IPS-NIHi7 (cell line): ENCODE measurements around the gene PABPC1L.
"Not testable (repeated sequence)": the region's sequence is repeated elsewhere in the genome, so short reads cannot be mapped to it uniquely, and the experiment has no call there.

ENCODE experiments used
- DNase-seq: peaks from one replicate; pipeline ENCODE4 v3.0.0; 2012; ENCODE audit warnings: mixed read lengths; ENCODE audit errors: extremely low spot score

The PABPC1L gene

GRCh38 chr20:44909872-44910689, at the start of gene PABPC1L:
TSS of gene PABPC1L (plus strand) at chr20:44910060. CDS start at chr20:44910144, 84 bp downstream.
- DNase-seq = peak; percentile 97

GRCh38 chr20:44861531-44862006, 48.3 kb upstream of the PABPC1L start:
- DNase-seq = no peak

- no peak for DNase-seq
These were observed 47.6 kb upstream of the PABPC1L start for GRCh38 chr20:44862286-44862685.

GRCh38 chr20:44863365-44864084, 46.3 kb upstream of the PABPC1L start:
- DNase-seq = not testable (repeated sequence)

GRCh38 chr20:44864493-44864892, 45.4 kb upstream of the PABPC1L start:
- DNase-seq = not testable (repeated sequence)

GRCh38 chr20:44866703-44867335, 43.0 kb upstream of the PABPC1L start:
- DNase-seq = no peak

- DNase-seq = no peak
These were observed 40.4 kb upstream of the PABPC1L start for GRCh38 chr20:44869471-44869870.

- not testable (repeated sequence) for DNase-seq
These were observed 27.5 kb upstream of the PABPC1L start for GRCh38 chr20:44882360-44882759.

GRCh38 chr20:44883214-44883902, 26.5 kb upstream of the PABPC1L start:
- DNase-seq = no peak

GRCh38 chr20:44884907-44885391, 24.9 kb upstream of the PABPC1L start:
- no peak for DNase-seq

- peak; percentile 99 for DNase-seq
These were observed 24.2 kb upstream of the PABPC1L start, which contains the start of gene YWHAB for GRCh38 chr20:44885392-44886265. TSS of gene YWHAB (plus strand) at chr20:44885705. CDS start at chr20:44901534, 15,829 bp downstream.

- DNase-seq = no peak
These were observed 23.6 kb upstream of the PABPC1L start for GRCh38 chr20:44886266-44886651.

- no peak for DNase-seq
These were observed 23.0 kb upstream of the PABPC1L start for GRCh38 chr20:44886828-44887227.

GRCh38 chr20:44887466-44887865, 22.4 kb upstream of the PABPC1L start:
- no peak for DNase-seq

GRCh38 chr20:44888226-44889103, 21.4 kb upstream of the PABPC1L start:
- no peak for DNase-seq

GRCh38 chr20:44891826-44892225, 18.0 kb upstream of the PABPC1L start:
- DNase-seq = no peak

- no peak for DNase-seq
These were observed 14.9 kb upstream of the PABPC1L start for GRCh38 chr20:44894959-44895358.

GRCh38 chr20:44896583-44896982, 13.3 kb upstream of the PABPC1L start:
- no peak for DNase-seq

GRCh38 chr20:44897133-44897532, 12.7 kb upstream of the PABPC1L start:
- no peak for DNase-seq
